Trophoblast cell (in vitro differentiated cells and primary cell): Measurements from ENCODE around the gene STARD10.

Source experiments
- DNase-seq, 2 donors: peaks; one replicate each; pipeline ENCODE4 v3.0.0-alpha.2; 2016
- H2AFZ ChIP-seq: 2 replicates; pipeline ENCODE4 v1.6.1; 2013; ENCODE audit warnings: low read length, moderate library complexity, mild to moderate bottlenecking; ENCODE audit not compliant: insufficient read depth, poor library complexity
- H2AK5ac ChIP-seq: 2 replicates; pipeline ENCODE4 v1.6.1; 2013; ENCODE audit warnings: mild to moderate bottlenecking, low read length
- H2BK120ac ChIP-seq: 2 replicates; pipeline ENCODE4 v1.6.1; 2013; ENCODE audit warnings: low read length, mild to moderate bottlenecking, moderate library complexity; ENCODE audit not compliant: insufficient read depth, poor library complexity
- H2BK12ac ChIP-seq: 2 replicates; pipeline ENCODE4 v1.6.1; 2013; ENCODE audit warnings: mild to moderate bottlenecking, low read length, moderate library complexity
- H2BK5ac ChIP-seq: 2 replicates; pipeline ENCODE4 v1.6.1; 2013; ENCODE audit warnings: low read length, low read depth, moderate library complexity, mild to moderate bottlenecking; ENCODE audit not compliant: poor library complexity
- H3K14ac ChIP-seq: 2 replicates; pipeline ENCODE4 v1.6.1; 2013; ENCODE audit warnings: mild to moderate bottlenecking, low read length
- H3K18ac ChIP-seq: 2 replicates; pipeline ENCODE4 v1.6.1; 2013; ENCODE audit warnings: mild to moderate bottlenecking, low read length
- H3K23ac ChIP-seq: 2 replicates; pipeline ENCODE4 v1.6.1; 2013; ENCODE audit warnings: low read length
- H3K27ac ChIP-seq: 2 replicates; pipeline ENCODE4 v1.5.1; 2013; ENCODE audit warnings: low read depth, mild to moderate bottlenecking, inconsistent platforms, low read length, moderate library complexity
- H3K27me3 ChIP-seq: 2 replicates; pipeline ENCODE4 v1.6.1; 2013; ENCODE audit warnings: inconsistent platforms, mild to moderate bottlenecking, low read length, moderate library complexity; ENCODE audit not compliant: insufficient read depth
- H3K36me3 ChIP-seq, 2 experiments: 1 replicate in 1 of 2; 2 replicates in 1 of 2; pipeline ENCODE4 v1.6.1; 2013; ENCODE audit warnings: low read length in 2 of 2, mild to moderate bottlenecking in 2 of 2, moderate library complexity in 1 of 2; ENCODE audit not compliant: insufficient read depth in 2 of 2, control insufficient read depth in 1 of 2
- H3K4ac ChIP-seq: 2 replicates; pipeline ENCODE4 v1.6.1; 2013; ENCODE audit warnings: low read depth, mild to moderate bottlenecking, low read length, moderate library complexity
- H3K4me1 ChIP-seq, 2 experiments: 1 replicate in 1 of 2; 2 replicates in 1 of 2; pipeline ENCODE4 v1.6.1; 2013; ENCODE audit warnings: low read length in 2 of 2, mild to moderate bottlenecking in 2 of 2, moderate library complexity in 1 of 2; ENCODE audit not compliant: insufficient read depth in 2 of 2, control insufficient read depth in 1 of 2
- H3K4me2 ChIP-seq: 2 replicates; pipeline ENCODE4 v1.6.1; 2013; ENCODE audit warnings: inconsistent platforms, mild to moderate bottlenecking, low read length, moderate library complexity
- H3K4me3 ChIP-seq: 2 replicates; pipeline ENCODE4 v1.5.1; 2013; ENCODE audit warnings: mild to moderate bottlenecking, low read depth, low read length, inconsistent platforms
- H3K79me1 ChIP-seq: one replicate; pipeline ENCODE4 v1.6.1; 2013; ENCODE audit warnings: low read length
- H3K79me2 ChIP-seq: 2 replicates; pipeline ENCODE4 v1.6.1; 2013; ENCODE audit warnings: low read length, mild to moderate bottlenecking; ENCODE audit not compliant: control insufficient read depth, insufficient read depth, poor library complexity
- H3K9ac ChIP-seq: 2 replicates; pipeline ENCODE4 v1.6.1; 2013; ENCODE audit warnings: mild to moderate bottlenecking, low read length
- H3K9me3 ChIP-seq: 2 replicates; pipeline ENCODE4 v1.6.1; 2013; ENCODE audit warnings: low read depth, mild to moderate bottlenecking, control low read depth, inconsistent platforms, low read length; ENCODE audit not compliant: insufficient read depth
- H4K12ac ChIP-seq: 2 replicates; pipeline ENCODE4 v1.6.1; 2013; ENCODE audit warnings: low read depth, mild to moderate bottlenecking, low read length, moderate library complexity
- H4K8ac ChIP-seq: 2 replicates; pipeline ENCODE4 v1.6.1; 2013; ENCODE audit warnings: low read depth, mild to moderate bottlenecking, low read length, moderate library complexity
- H4K91ac ChIP-seq: one replicate; pipeline ENCODE4 v1.6.1; 2013; ENCODE audit warnings: low read depth, mild to moderate bottlenecking, low read length, moderate library complexity
- WGBS: extraction: QIAGEN DNeasy Blood & Tissue Kit; methylation state at CpG from one replicate; pipeline ENCODE4 v1.1.7; 2013; ENCODE audit warnings: missing lambda C conversion rate; ENCODE audit not compliant: insufficient read length, insufficient coverage; ENCODE audit errors: extremely low coverage; 5-methylcytosine and 5-hydroxymethylcytosine counted together

STARD10 gene

GRCh38 chr11:72824811-72825505 lies 31.1 kb upstream of the STARD10 start:
- Histone ChIP-seq H3K9ac (no peak overlapping the region), H3K14ac (no peak overlapping the region), H4K91ac (no peak overlapping the region), H3K4me2 (no peak overlapping the region), H3K23ac (no peak overlapping the region), H3K4me3 (no peak overlapping the region), H2AFZ (no peak overlapping the region), H3K9me3 (no peaks in the 10 kb centered on the region), H3K79me2 (no peaks in the 10 kb centered on the region), H2BK120ac (no peak overlapping the region), H3K4me1 (peaks cover 10 to 15% of the 10 kb centered on the region in 2 experiments), H2BK12ac (no peak overlapping the region), H3K27me3 (no peaks in the 10 kb centered on the region), H4K8ac (no peak overlapping the region), H2AK5ac (no peak overlapping the region), H3K4ac (no peak overlapping the region), H3K18ac (no peak overlapping the region), H3K79me1 (peaks cover 2% of the 10 kb centered on the region), H2BK5ac (no peak overlapping the region), H4K12ac (no peak overlapping the region), H3K27ac (no peak overlapping the region), H3K36me3 (no peaks in the 10 kb centered on the region)
- no peak for DNase-seq
- WGBS = no CpG with 5 or more reads among the region's 15 CpGs

GRCh38 chr11:72824020-72824419 lies 30.2 kb upstream of the STARD10 start:
- peaks cover 10 to 15% of the 10 kb centered on the region in 2 experiments for H3K4me1 ChIP-seq
- no peak overlapping the region for H3K4me3 ChIP-seq
- H3K9ac ChIP-seq = no peak overlapping the region
- no peak overlapping the region for H3K14ac ChIP-seq
- H3K36me3 ChIP-seq = no peaks in the 10 kb centered on the region
- H4K91ac ChIP-seq = no peak overlapping the region
- H3K27me3 ChIP-seq = no peaks in the 10 kb centered on the region
- H2BK12ac ChIP-seq = no peak overlapping the region
- DNase-seq = no peak
- H3K23ac ChIP-seq = no peak overlapping the region
- no peak overlapping the region for H4K12ac ChIP-seq
- peaks cover 2% of the 10 kb centered on the region for H3K79me1 ChIP-seq
- H4K8ac ChIP-seq = no peak overlapping the region
- no peak overlapping the region for H3K18ac ChIP-seq
- H3K27ac ChIP-seq = no peak overlapping the region
- H2AK5ac ChIP-seq = no peak overlapping the region
- H3K79me2 ChIP-seq = no peaks in the 10 kb centered on the region
- H2BK5ac ChIP-seq = no peak overlapping the region
- WGBS = no CpG with 5 or more reads among the region's 7 CpGs
- no peak overlapping the region for H3K4me2 ChIP-seq
- no peak overlapping the region for H2BK120ac ChIP-seq
- no peaks in the 10 kb centered on the region for H3K9me3 ChIP-seq
- H3K4ac ChIP-seq = no peak overlapping the region
- H2AFZ ChIP-seq = no peak overlapping the region

- no peak overlapping the region for H3K18ac ChIP-seq
- H3K27ac ChIP-seq = no peak overlapping the region
- H3K4me2 ChIP-seq = no peak overlapping the region
- H3K4ac ChIP-seq = no peak overlapping the region
- WGBS = no CpG with 5 or more reads among the region's 9 CpGs
- H2AK5ac ChIP-seq = no peak overlapping the region
- no peak for DNase-seq
- no peaks in the 10 kb centered on the region for H3K79me2 ChIP-seq
- H2AFZ ChIP-seq = no peak overlapping the region
- no peak overlapping the region for H3K4me3 ChIP-seq
- peaks cover 2% of the 10 kb centered on the region for H3K79me1 ChIP-seq
- no peak overlapping the region for H2BK5ac ChIP-seq
- no peaks in the 10 kb centered on the region for H3K9me3 ChIP-seq
- H4K8ac ChIP-seq = no peak overlapping the region
- no peak overlapping the region for H4K12ac ChIP-seq
- H2BK120ac ChIP-seq = no peak overlapping the region
- H3K27me3 ChIP-seq = no peaks in the 10 kb centered on the region
- H3K4me1 ChIP-seq = peaks cover 10 to 15% of the 10 kb centered on the region in 2 experiments
- no peaks in the 10 kb centered on the region for H3K36me3 ChIP-seq
- H4K91ac ChIP-seq = no peak overlapping the region
- H2BK12ac ChIP-seq = no peak overlapping the region
- no peak overlapping the region for H3K23ac ChIP-seq
- H3K9ac ChIP-seq = no peak overlapping the region
- H3K14ac ChIP-seq = no peak overlapping the region
These were observed 29.4 kb upstream of the STARD10 start for GRCh38 chr11:72823105-72823804.

- H2BK120ac ChIP-seq = peak overlapping the region; percentile 8
- no peak overlapping the region for H3K4ac ChIP-seq
- peak overlapping the region; percentile 8 for H4K91ac ChIP-seq
- no peaks in the 10 kb centered on the region for H3K9me3 ChIP-seq
- H2AFZ ChIP-seq = peak overlapping the region; percentile 87
- peaks cover 2% of the 10 kb centered on the region for H3K79me1 ChIP-seq
- H4K8ac ChIP-seq = peak overlapping the region; percentile 70
- H3K4me3 ChIP-seq = peak overlapping the region; percentile 63
- peak overlapping the region; percentile 19 for H3K14ac ChIP-seq
- H3K18ac ChIP-seq = peak overlapping the region; percentile 35
- H3K27me3 ChIP-seq = no peaks in the 10 kb centered on the region
- H3K23ac ChIP-seq = no peak overlapping the region
- no peak overlapping the region for H4K12ac ChIP-seq
- H2BK12ac ChIP-seq = no peak overlapping the region
- H2AK5ac ChIP-seq = no peak overlapping the region
- H3K36me3 ChIP-seq = no peaks in the 10 kb centered on the region
- no peak overlapping the region for H3K9ac ChIP-seq
- peaks cover 10 to 15% of the 10 kb centered on the region in 2 experiments for H3K4me1 ChIP-seq
- no peak overlapping the region for H3K27ac ChIP-seq
- no peaks in the 10 kb centered on the region for H3K79me2 ChIP-seq
- peak overlapping the region; percentile 86 for H3K4me2 ChIP-seq
- DNase-seq = peak; percentile 92 to 96
- no CpG with 5 or more reads among the region's 82 CpGs for WGBS
- no peak overlapping the region for H2BK5ac ChIP-seq
These were observed 28.3 kb upstream of the STARD10 start for GRCh38 chr11:72821920-72822799.
